IMR-90 (cell line): Measurements from ENCODE around the gene NRP1. TPM values are rescaled to one million over a fixed set of nuclear protein-coding genes. Genes with fewer than 3 reads are reported as not detected.
A peak's percentile ranks its signal among the peaks of the same experiment; 100 is the strongest.

Source experiments
- ATAC-seq: fragments of 200-7000 bp; cut with Tn5 transposase; 2 replicates; pipeline ENCODE4 v1.9.1; 2020; ENCODE audit warnings: low read depth, mild to moderate bottlenecking, moderate library complexity
- BruUV-seq: library from RNA; stranded (reverse); fragments of 400-500 nt; replicated peaks from 2 replicates; lab custom pipeline; 2021; lab: Mats Ljungman, UMichigan
- CTCF ChIA-PET: fragments of 300-600 bp; formaldehyde crosslinking; extraction: SDS; loops from one replicate; lab custom pipeline; 2021; ENCODE audit warnings: antibody characterized with exemption; lab: Yijun Ruan, JAX
- POLR2A ChIA-PET: fragments of 300-600 bp; sonication (Branson Sonifier 250); formaldehyde crosslinking; loops from one replicate; lab custom pipeline; 2022; ENCODE audit warnings: antibody characterized with exemption; ENCODE audit not compliant: unreplicated experiment; lab: Charles Lee
- DNase-seq: peaks from one replicate; pipeline ENCODE4 v3.0.0; 2013
- H2AFZ ChIP-seq: replicated peaks from 2 replicates; pipeline ENCODE3; 2013; ENCODE audit warnings: low read length, mild to moderate bottlenecking; ENCODE audit not compliant: poor library complexity
- H2AK5ac ChIP-seq: 2 replicates; pipeline ENCODE4 v1.6.1; 2013; ENCODE audit warnings: low read depth, low read length, inconsistent platforms
- H2AK9ac ChIP-seq: replicated peaks from 2 replicates; pipeline ENCODE3; 2013; ENCODE audit warnings: mild to moderate bottlenecking, low read depth, low read length, moderate library complexity; ENCODE audit not compliant: poor library complexity
- H2BK120ac ChIP-seq: 2 replicates; pipeline ENCODE4 v1.6.1; 2013; ENCODE audit warnings: low read depth, low read length, inconsistent platforms
- H2BK15ac ChIP-seq: 3 replicates; pipeline ENCODE4 v1.6.1; 2013; ENCODE audit warnings: low read depth, low read length, inconsistent platforms
- H2BK20ac ChIP-seq: 2 replicates; pipeline ENCODE4 v1.6.1; 2013; ENCODE audit warnings: low read depth, mild to moderate bottlenecking, inconsistent platforms, low read length, moderate library complexity
- H2BK5ac ChIP-seq: 2 replicates; pipeline ENCODE4 v1.6.1; 2013; ENCODE audit warnings: mild to moderate bottlenecking, low read depth, low read length, inconsistent platforms; ENCODE audit not compliant: poor library complexity, severe bottlenecking
- H3K14ac ChIP-seq: replicated peaks from 2 replicates; pipeline ENCODE4 v1.6.1; 2013; ENCODE audit warnings: low read depth, low read length, inconsistent platforms
- H3K18ac ChIP-seq: 2 replicates; pipeline ENCODE4 v1.6.1; 2013; ENCODE audit warnings: low read depth, low read length, control low read depth
- H3K23ac ChIP-seq: 2 replicates; pipeline ENCODE4 v1.6.1; 2013; ENCODE audit warnings: low read depth, low read length, inconsistent platforms
- H3K27ac ChIP-seq: 2 replicates; pipeline ENCODE4 v1.5.1; 2013; ENCODE audit warnings: mild to moderate bottlenecking, control low read depth, low read length; ENCODE audit not compliant: insufficient read depth
- H3K27me3 ChIP-seq: 2 replicates; pipeline ENCODE4 v1.6.1; 2013; ENCODE audit warnings: low read length; ENCODE audit not compliant: control insufficient read depth, insufficient read depth
- H3K36me3 ChIP-seq: 2 replicates; pipeline ENCODE4 v1.6.1; 2013; ENCODE audit warnings: low read length, mixed read lengths; ENCODE audit not compliant: control insufficient read depth, insufficient read depth
- H3K4ac ChIP-seq: 2 replicates; pipeline ENCODE4 v1.6.1; 2013; ENCODE audit warnings: low read depth, low read length, inconsistent platforms
- H3K4me1 ChIP-seq: 2 replicates; pipeline ENCODE4 v1.6.1; 2013; ENCODE audit warnings: low read length, mixed read lengths; ENCODE audit not compliant: control insufficient read depth, insufficient read depth
- H3K4me2 ChIP-seq: 2 replicates; pipeline ENCODE4 v1.6.1; 2013; ENCODE audit warnings: low read depth, mild to moderate bottlenecking, control low read depth, low read length, moderate library complexity
- H3K4me3 ChIP-seq: 2 replicates; pipeline ENCODE4 v1.5.1; 2013; ENCODE audit warnings: low read depth, mild to moderate bottlenecking, control low read depth, low read length, moderate library complexity; ENCODE audit not compliant: insufficient read depth
- H3K56ac ChIP-seq: 2 replicates; pipeline ENCODE4 v1.6.1; 2013; ENCODE audit warnings: low read length, inconsistent platforms; ENCODE audit not compliant: insufficient read depth; ENCODE audit errors: extremely low read depth
- H3K79me1 ChIP-seq, 2 experiments: 2 replicates each; pipeline ENCODE4 v1.6.1; 2013; ENCODE audit warnings: low read length in 2 of 2, inconsistent platforms in 1 of 2, low read depth in 1 of 2
- H3K9ac ChIP-seq: 2 replicates; pipeline ENCODE4 v1.6.1; 2013; ENCODE audit warnings: low read depth, low read length, control low read depth
- H3K9me1 ChIP-seq: 2 replicates; pipeline ENCODE4 v1.6.1; 2013; ENCODE audit warnings: low read length, inconsistent platforms; ENCODE audit not compliant: insufficient read depth
- H3K9me3 ChIP-seq: 2 replicates; pipeline ENCODE4 v1.6.1; 2013; ENCODE audit warnings: low read length; ENCODE audit not compliant: control insufficient read depth, insufficient read depth
- H4K20me1 ChIP-seq: 2 replicates; pipeline ENCODE4 v1.6.1; 2013; ENCODE audit warnings: low read length, inconsistent platforms; ENCODE audit not compliant: insufficient read depth
- H4K5ac ChIP-seq: 2 replicates; pipeline ENCODE4 v1.6.1; 2013; ENCODE audit warnings: mild to moderate bottlenecking, low read depth, low read length, control low read depth
- H4K8ac ChIP-seq, 2 experiments: 2 replicates each; pipeline ENCODE4 v1.6.1; 2013; ENCODE audit warnings: low read depth in 2 of 2, low read length in 2 of 2, control low read depth in 1 of 2, inconsistent platforms in 1 of 2
- H4K91ac ChIP-seq: 2 replicates; pipeline ENCODE4 v1.6.1; 2013; ENCODE audit warnings: low read depth, low read length, inconsistent platforms; ENCODE audit not compliant: insufficient read depth
- CHD1 ChIP-seq: IDR thresholded peaks from 2 replicates; pipeline ENCODE4 v1.6.1; 2012; ENCODE audit warnings: low read depth, low read length, improper control_type of control experiment
- SMC3 ChIP-seq: fragments of 150-350 bp; IDR thresholded peaks from 2 replicates; pipeline ENCODE4 v1.6.1; 2016; ENCODE audit warnings: low read depth, mild to moderate bottlenecking, antibody characterized with exemption, low read length, moderate library complexity
- WGBS, 2 experiments: methylation state at CpG; one replicate each; pipeline versions ENCODE4 v1.1.5 to v1.1.7; 2013; ENCODE audit warnings: missing lambda C conversion rate in 2 of 2; ENCODE audit not compliant: insufficient read length in 1 of 2; ENCODE audit errors: extremely low coverage in 2 of 2; 5-methylcytosine and 5-hydroxymethylcytosine counted together
- dilution Hi-C: fragments of 300-500 bp; cut with HindIII; formaldehyde crosslinking; loops from one replicate; pipeline ENCODE4 v1.14.3; 2018; ENCODE audit warnings: low sequenced_read_pairs; ENCODE audit not compliant: unreplicated experiment
- in situ Hi-C: fragments of 300-500 bp; cut with MboI; formaldehyde crosslinking; loops from 3 replicates; pipeline ENCODE4 v1.14.3; 2019; ENCODE audit warnings: low sequenced_read_pairs, inconsistent platforms, mixed read lengths
- intact Hi-C: fragments of 100-400 bp; cut with micrococcal nuclease; formaldehyde crosslinking; loops from 2 replicates; pipeline ENCODE4 v1.10.0; 2022
- polyA plus RNA-seq, 3 experiments: library from polyadenylated mRNA; depleted of rRNA; stranded (reverse); fragments of >200 nt; gene quantifications; 2 replicates each; pipeline ENCODE4 v1.2.3, GENCODE V29; 2012; ENCODE audit warnings: low replicate concordance in 1 of 3
- total RNA-seq: library from RNA; depleted of rRNA; stranded (reverse); fragments of >200 nt; gene quantifications from 2 replicates; pipeline ENCODE4 v1.2.3, GENCODE V29; 2012
- TF ChIP-seq, protein P1 (sequence below): fragments of 150-350 bp; IDR thresholded peaks from 2 replicates; pipeline ENCODE4 v1.6.1; 2017; ENCODE audit warnings: mild to moderate bottlenecking, antibody characterized with exemption, low read length, low read depth

The NRP1 gene
- total and polyA plus RNA-seq, 2 of the 4 experiments (the other 2 are of a cell fraction), result 108 to 227 TPM

DNA sequence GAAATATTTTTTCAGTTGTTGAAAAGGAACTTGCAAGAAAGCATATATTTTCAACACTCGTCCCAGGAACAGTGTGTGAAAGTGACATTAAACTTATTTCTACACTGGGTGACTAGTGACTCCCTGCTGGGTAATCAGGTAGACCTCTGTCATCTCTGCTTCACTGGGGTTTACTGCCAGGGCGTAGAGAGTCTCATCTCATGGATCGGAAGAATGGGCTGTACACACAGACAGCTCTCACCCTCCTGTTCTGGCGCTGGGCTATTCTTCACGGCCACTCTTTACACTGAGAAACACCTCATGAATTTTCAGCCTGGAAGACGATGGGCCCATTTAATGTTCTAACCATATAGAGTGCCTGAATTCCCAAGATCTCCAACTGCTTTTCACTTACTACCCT, 36.4 kb downstream of the NRP1 start:
- no peaks in the 10 kb centered on the region for H3K27me3 ChIP-seq
- dilution Hi-C loops, result no loop called here
- H3K79me1 ChIP-seq, result peaks cover 57 to 86% of the 10 kb centered on the region in 2 experiments
- H3K14ac ChIP-seq, result no peak overlapping the region
- no peak for ATAC-seq
- no TSS peak for BruUV-seq
- no peak overlapping the region for H2BK120ac ChIP-seq
- no peak overlapping the region for H2AK5ac ChIP-seq
- H2BK20ac ChIP-seq, result no peak overlapping the region
- no peak overlapping the region for H4K91ac ChIP-seq
- H2BK15ac ChIP-seq, result no peak overlapping the region
- TF ChIP-seq, protein P1, sequence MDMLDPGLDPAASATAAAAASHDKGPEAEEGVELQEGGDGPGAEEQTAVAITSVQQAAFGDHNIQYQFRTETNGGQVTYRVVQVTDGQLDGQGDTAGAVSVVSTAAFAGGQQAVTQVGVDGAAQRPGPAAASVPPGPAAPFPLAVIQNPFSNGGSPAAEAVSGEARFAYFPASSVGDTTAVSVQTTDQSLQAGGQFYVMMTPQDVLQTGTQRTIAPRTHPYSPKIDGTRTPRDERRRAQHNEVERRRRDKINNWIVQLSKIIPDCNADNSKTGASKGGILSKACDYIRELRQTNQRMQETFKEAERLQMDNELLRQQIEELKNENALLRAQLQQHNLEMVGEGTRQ, result no peak
- TF ChIP-seq SMC3 (no peak), CHD1 (no peak)
- no peak overlapping the region for H3K4me2 ChIP-seq
- no peak for DNase-seq
- H3K9me1 ChIP-seq, result peaks cover 6% of the 10 kb centered on the region
- no peak overlapping the region for H3K4me3 ChIP-seq
- POLR2A ChIA-PET, result no interaction called here
- no peak overlapping the region for H4K5ac ChIP-seq
- H2BK5ac ChIP-seq, result no peak overlapping the region
- H3K4me1 ChIP-seq, result peaks cover 8% of the 10 kb centered on the region
- no peak overlapping the region for H3K9ac ChIP-seq
- CTCF ChIA-PET, result no interaction called here
- no peak overlapping the region for H2AFZ ChIP-seq
- H2AK9ac ChIP-seq, result no peak overlapping the region
- H3K36me3 ChIP-seq, result peaks cover 5% of the 10 kb centered on the region; the same call in 1 of the 2 replicates
- no peak overlapping the region for H3K27ac ChIP-seq
- H3K4ac ChIP-seq, result no peak overlapping the region
- in situ Hi-C loops, result no loop called here
- 62% methylated on average over 3 of the region's 6 CpGs; no CpG with 5 or more reads in 1 of the 2 experiments for WGBS, 2 experiments
- intact Hi-C loops, result no loop called here
- no peak overlapping the region for H3K18ac ChIP-seq
- H4K8ac ChIP-seq, result 0 out of 4 replicates have a peak overlapping the region, but pooled peaks of 1 of the 2 experiments have one; percentile 1
- peaks cover 7% of the 10 kb centered on the region; the same call in 1 of the 2 replicates for H4K20me1 ChIP-seq
- H3K9me3 ChIP-seq, result no peaks in the 10 kb centered on the region
- H3K56ac ChIP-seq, result no peak overlapping the region
- no peak overlapping the region for H3K23ac ChIP-seq
